Fibroblast of lung (primary cell): ENCODE data around the gene MT1H.

Experiments used
- CTCF ChIP-seq, 2 donors: IDR thresholded peaks in 1 of 2; conservative IDR thresholded peaks in 1 of 2; 1 replicate in 1 of 2; 2 replicates in 1 of 2; pipeline ENCODE4 v1.5.1; 2011 to 2012; ENCODE audit warnings: low read length in 2 of 2, control low read depth in 1 of 2, inconsistent platforms in 1 of 2, low read depth in 1 of 2, mild to moderate bottlenecking in 1 of 2
- EZH2 ChIP-seq: IDR thresholded peaks from 2 replicates; pipeline ENCODE4 v1.5.1; 2012; ENCODE audit warnings: low read length, control low read depth, mild to moderate bottlenecking; ENCODE audit errors: missing control alignments

GRCh38 chr16:56653218-56653617 is 16.4 kb upstream of the MT1H start:
- no peak for TF ChIP-seq EZH2
- TF ChIP-seq CTCF (conservative IDR thresholded peaks at IDR 0.05 in 1 of 2, IDR thresholded peaks at IDR 0.05 in 1 of 2; ENCODE audit: low read depth in 1 of 2, low read length in 2 of 2), result no peak
